NCI-H748 (cell line): Measurements from ENCODE around the gene FAM217B.

Source experiments
- DNase-seq: peaks from one replicate; lab custom pipeline; 2025; ENCODE audit not compliant: unreplicated experiment; lab: John Stamatoyannopoulos, UW

FAM217B gene, protein sequence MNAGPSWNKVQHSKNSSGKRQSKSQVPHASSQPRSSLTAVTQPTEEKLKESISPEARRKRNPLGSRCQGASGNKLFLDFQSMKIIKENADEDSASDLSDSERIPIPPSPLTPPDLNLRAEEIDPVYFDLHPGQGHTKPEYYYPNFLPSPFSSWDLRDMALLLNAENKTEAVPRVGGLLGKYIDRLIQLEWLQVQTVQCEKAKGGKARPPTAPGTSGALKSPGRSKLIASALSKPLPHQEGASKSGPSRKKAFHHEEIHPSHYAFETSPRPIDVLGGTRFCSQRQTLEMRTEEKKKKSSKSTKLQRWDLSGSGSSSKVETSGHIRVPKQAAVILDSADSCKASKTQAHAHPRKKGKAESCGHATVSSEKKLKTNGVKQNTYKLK

GRCh38 chr20:59940129-59940955 lies at the start of gene FAM217B, which contains the start of gene PPP1R3D:
TSS of gene FAM217B (plus strand) at chr20:59940389. CDS start at chr20:59943944, 3,555 bp downstream.
TSS of gene PPP1R3D (minus strand) at chr20:59940305. CDS start at chr20:59939931, 374 bp downstream.
- DNase-seq: peak; percentile 88

- DNase-seq: no peak
Measured at GRCh38 chr20:59891581-59891980, 48.6 kb upstream of the FAM217B start.

- no peak for DNase-seq
Measured at GRCh38 chr20:59895908-59896307, 44.3 kb upstream of the FAM217B start.

DNA sequence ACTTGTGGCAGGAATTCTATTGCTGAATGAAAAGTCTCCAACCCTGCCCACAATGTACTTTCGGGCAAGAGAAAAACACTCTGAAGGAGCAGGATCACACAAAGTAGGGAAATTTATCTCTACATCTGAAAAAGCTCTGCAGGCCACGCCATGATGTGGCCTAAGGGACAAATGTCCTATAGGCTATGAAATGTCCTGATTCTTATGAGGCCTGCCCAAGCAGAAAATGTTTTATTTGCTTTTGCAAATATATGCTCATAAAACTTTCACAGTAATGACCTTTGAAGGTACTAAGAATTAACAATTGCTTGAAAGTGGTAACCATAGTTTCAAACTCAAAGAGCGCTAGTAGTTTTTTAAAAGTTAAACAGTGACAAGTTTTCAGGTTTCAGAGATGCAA lies 37.7 kb upstream of the FAM217B start:
- no peak for DNase-seq

DNA sequence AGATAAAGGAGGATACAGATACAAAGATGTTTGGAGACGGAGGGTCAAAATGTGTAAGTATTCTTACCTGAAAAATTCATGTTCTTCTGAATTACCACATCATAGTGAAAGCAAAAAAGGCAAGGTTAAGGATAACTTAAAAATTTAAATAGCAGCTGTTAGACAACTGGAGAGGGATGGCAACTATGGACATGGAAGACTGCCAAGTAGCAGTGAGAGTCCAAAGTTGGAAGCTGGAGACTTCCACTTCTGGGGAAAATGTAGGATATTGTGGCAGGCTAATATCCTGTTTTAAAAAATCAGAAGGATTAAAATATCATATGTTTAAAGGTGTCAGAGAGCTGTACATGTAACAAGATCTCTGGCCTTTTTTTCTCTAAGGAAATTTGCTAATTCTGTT lies 36.6 kb upstream of the FAM217B start:
- no peak for DNase-seq

DNA sequence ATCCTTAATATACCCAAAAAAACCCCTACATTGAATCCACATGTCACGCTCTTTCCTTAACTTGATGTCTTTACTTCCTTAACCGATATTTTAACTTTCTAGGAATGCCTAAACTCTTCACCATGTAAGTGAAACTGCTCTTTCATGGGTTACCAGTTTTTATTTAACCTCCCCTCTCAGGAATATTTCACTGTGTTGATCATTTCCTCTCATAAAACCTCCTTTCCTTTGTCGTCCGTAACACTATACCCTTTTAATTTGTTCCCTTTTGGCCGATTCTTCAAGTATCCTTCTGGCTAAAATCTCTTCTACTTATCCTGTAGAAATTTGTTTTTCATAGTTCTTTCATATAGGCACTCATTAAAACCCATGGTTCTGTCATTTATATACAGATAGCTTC lies 31.3 kb upstream of the FAM217B start:
- no peak for DNase-seq

- no peak for DNase-seq
Measured at GRCh38 chr20:59911041-59911440, 29.1 kb upstream of the FAM217B start.

DNA sequence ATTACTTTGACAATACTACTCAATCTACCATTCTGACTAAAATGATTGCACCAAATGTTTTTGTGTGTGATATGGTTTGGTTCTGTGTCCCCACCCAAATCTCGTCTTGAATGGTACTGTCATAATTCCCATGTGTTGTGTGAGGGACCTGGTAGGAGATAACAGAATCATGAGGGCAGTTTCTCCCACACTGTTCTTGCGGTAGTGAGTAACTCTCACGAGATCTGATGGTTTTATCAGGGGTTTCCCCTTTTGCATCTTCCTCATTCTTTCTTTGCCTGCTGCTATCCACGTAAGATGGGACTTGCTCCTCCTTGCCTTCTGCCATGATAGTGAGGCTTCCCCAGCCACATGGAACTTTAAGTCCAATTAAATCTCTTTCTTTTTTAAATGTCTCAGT lies 27.6 kb upstream of the FAM217B start:
- DNase-seq: no peak

- DNase-seq: no peak
Measured at GRCh38 chr20:59920944-59921343, 19.2 kb upstream of the FAM217B start.

GRCh38 chr20:59923514-59923913 lies 16.7 kb upstream of the FAM217B start:
- DNase-seq: no peak

DNA sequence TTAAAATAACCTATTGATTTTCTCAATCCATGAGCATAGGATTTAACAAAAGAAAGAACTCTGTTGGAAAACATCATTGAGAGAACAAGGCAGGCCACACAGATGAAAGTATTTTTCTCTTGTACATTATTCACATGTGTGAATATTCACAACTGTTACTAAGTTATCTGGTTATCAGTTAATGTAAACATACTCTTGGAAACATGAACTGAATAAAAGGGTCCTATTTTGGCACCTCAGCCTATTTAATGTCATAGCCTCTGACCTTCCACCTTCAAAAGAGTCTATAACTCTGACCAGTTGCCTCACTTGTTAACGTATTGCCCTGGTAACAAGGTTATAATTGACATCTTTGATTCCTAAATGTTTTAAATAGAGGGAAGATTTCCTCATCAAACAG lies 14.8 kb upstream of the FAM217B start:
- no peak for DNase-seq

DNA sequence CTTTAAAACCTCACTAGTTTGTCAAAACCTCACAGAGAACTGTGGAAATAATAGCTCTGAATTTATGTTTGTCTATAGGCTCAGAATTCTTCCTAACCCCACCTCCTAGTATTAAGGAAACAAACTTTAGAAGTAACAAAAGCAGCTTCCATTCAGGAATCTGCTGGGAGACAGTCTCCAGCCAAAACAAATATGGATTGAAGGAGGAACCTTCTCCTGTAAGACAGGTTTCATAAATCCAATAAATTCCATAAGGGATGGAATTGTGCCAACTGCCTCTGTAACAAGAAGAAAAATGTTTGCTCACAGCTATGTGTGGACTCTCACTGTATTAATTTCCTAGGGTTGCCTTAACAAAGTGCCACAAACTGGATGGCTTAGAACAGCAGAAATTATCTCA lies 14.3 kb upstream of the FAM217B start:
- DNase-seq: peak; percentile 2

GRCh38 chr20:59931511-59932312 lies 8.5 kb upstream of the FAM217B start:
- DNase-seq: no peak

GRCh38 chr20:59932616-59933295 lies 7.4 kb upstream of the FAM217B start:
- DNase-seq: no peak

- no peak for DNase-seq
Measured at GRCh38 chr20:59933296-59933848, 6.8 kb upstream of the FAM217B start, which contains the start of gene SYCP2. TSS of gene SYCP2 (minus strand) at chr20:59933637. CDS start at chr20:59922413, 11,224 bp downstream.

DNA sequence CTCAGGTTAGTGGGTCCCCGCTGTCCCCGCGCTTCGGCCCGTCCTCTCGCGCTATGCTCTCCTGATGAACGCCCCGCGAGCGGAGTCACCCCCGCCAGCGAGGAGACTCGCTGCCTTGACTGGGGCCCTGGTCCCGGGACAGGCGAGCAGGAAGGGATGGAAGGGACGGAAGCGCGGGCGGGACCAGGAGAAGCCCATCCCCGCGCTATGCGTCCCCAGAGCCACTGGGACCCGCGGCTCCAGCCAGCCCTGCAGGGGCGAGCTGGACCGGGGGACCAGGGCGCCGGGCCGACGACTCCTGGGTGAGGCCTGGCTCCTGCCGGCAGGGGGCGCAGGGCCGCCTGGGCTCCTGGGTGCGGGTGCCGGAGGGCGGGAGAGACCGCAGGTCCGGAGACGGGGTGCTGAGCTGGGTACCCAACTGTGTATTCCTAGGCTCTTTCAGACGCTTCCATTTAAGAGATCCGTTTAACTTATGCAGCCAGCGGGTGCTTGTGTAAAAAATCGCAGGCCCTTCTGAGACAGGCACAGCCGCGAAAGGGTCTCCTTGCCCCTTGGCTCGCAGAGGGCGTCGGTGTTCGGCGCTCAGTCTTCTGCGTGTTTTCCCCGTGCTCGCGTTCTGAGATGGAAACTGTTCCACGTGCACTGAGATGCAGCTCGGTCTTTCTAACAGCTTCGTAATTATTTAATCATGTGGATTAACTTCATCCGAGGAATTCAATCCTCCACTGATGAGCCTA lies 6.2 kb upstream of the FAM217B start:
- DNase-seq: peak; percentile 62

GRCh38 chr20:59935457-59936185 lies 4.6 kb upstream of the FAM217B start:
- DNase-seq: no peak

- DNase-seq: no peak
Measured at GRCh38 chr20:59936409-59936808, 3.8 kb upstream of the FAM217B start.

DNA sequence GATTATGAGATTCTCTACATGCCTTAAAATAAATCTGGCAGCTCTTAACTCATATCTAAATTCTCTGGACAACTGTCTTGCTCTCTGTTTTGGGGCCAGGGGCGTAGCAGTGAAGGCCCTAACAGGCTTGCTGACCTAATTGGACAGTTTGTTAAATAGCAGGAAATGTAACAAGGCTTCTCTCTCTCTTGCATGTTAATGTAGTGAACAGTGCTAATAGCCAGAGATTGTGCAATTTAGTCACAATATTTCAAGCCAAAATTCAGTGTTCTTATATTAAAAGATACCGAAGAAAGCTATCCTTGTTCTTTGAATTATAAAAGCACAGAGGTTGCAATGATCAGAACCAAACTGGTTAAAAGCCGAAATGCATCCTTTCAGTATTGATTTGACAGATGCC lies 3.0 kb upstream of the FAM217B start:
- DNase-seq: no peak
